ENCODE results near the gene CD200R1L. TPM values are rescaled to one million over a fixed set of nuclear protein-coding genes. Genes with fewer than 3 reads are reported as not detected.
A peak's percentile ranks its signal among the peaks of the same experiment; 100 is the strongest.

The CD200R1L gene
- total and polyA plus RNA-seq, 9 of the 15 experiments (the other 6 are each of a cell fraction or from before 2014, with no cell fraction given), result not detected

DNA sequence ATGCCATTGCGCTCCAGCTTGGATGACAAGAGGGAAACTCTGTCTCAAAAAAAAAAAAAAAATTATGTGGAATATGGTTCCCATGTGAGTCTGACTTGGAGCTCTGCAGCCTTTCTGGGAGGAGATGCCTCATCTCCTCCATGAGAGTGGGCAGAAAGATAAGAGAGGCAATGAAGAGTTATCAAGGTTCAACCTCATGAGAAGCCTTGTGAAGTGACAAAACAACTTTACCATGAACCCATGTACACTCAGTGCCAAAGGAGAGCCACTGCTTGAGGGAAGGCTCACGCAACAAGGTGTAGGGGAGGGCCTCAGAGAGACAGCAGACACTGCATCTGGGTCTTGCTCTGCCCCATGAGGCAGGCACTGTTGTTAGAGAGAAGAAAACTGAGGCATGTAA lies 75.7 kb downstream of the CD200R1L start:
- Histone ChIP-seq H4K20me1 (replicated peaks; ENCODE audit: control insufficient read depth, insufficient read depth, low read length) (no peaks in the 10 kb centered on the region), H3K79me2 (ENCODE audit: control insufficient read depth, insufficient read depth, low read length) (no peaks in the 10 kb centered on the region), H3K4me2 (ENCODE audit: insufficient read depth, low read length) (no peak overlapping the region), H3K9me3 (replicated peaks; ENCODE audit: control insufficient read depth, insufficient read depth, low read depth, low read length) (no peaks in the 10 kb centered on the region), H3K9ac (ENCODE audit: insufficient read depth in 1 of 2, low read depth in 2 of 2, low read length in 2 of 2) (peak overlapping the region in 1 of 2 experiments; percentile 35; a peak in 1 of 4 replicates), H3K9me1 (ENCODE audit: control insufficient read depth, insufficient read depth, low read length) (no peaks in the 10 kb centered on the region), H2AFZ (ENCODE audit: low read depth, low read length) (no peak overlapping the region), H3K4me3 (no peak overlapping the region), H3K36me3 (ENCODE audit: control insufficient read depth, insufficient read depth, low read length) (no peaks in the 10 kb centered on the region), H3K27me3 (ENCODE audit: control insufficient read depth in 2 of 2, insufficient read depth in 2 of 2, low read length in 2 of 2) (no peaks in the 10 kb centered on the region), H3K4me1 (replicated peaks in 1 of 2; ENCODE audit: control insufficient read depth in 2 of 2, insufficient read depth in 2 of 2, low read length in 2 of 2) (peaks cover 0 to 24% of the 10 kb centered on the region in 2 experiments; a peak in 3 of 5 replicates), H3K27ac (ENCODE audit: extremely low read depth, low read depth, low read length) (peak overlapping the region; percentile 51; the same call in 1 of the 3 replicates)
- intact Hi-C loops (cut with micrococcal nuclease), result no loop called here
- WGBS (ENCODE audit: insufficient coverage, low coverage, missing lambda C conversion rate), result 69% methylated on average over 2 of the region's 2 CpGs
- CTCF ChIA-PET (ENCODE audit: low intra/inter-chr PET ratio), result no interaction called here
- BruUV-seq (replicated peaks), result no TSS peak
- POLR2A ChIA-PET, result interaction anchor here (1.9 kb wide), 1 partner anchor 9 kb away, joined by 7 read pairs; no protein-coding TSS in a partner anchor
- in situ Hi-C loops (cut with MboI), result no loop called here
- FAIRE-seq (peak; percentile 29), DNase-seq (ENCODE audit: extremely low read depth in 1 of 4, low spot score in 3 of 4) (peak in 2 of 4 experiments; percentile 8 to 42), ATAC-seq (peak; percentile 57)
- TF ChIP-seq HDAC3 (IDR thresholded peaks at IDR 0.05; ENCODE audit: borderline replicate concordance, partially characterized antibody) (no peak), MCM2 (IDR thresholded peaks at IDR 0.05; ENCODE audit: low read depth) (no peak), HNRNPL (IDR thresholded peaks at IDR 0.05; ENCODE audit: low read depth, low read length) (no peak), ARID1B (IDR thresholded peaks at IDR 0.05) (peak; percentile 52), TAL1 (IDR thresholded peaks at IDR 0.05) (peak; percentile 35; the same call in 1 of the 2 replicates), SMC3 (conservative IDR thresholded peaks at IDR 0.05; ENCODE audit: insufficient read depth, low read depth, low read length) (no peak), ZNF444 (CRISPR knock-in tag; IDR thresholded peaks at IDR 0.05) (no peak), KDM2B (CRISPR knock-in tag; IDR thresholded peaks at IDR 0.05) (no peak), CBFA2T3 (IDR thresholded peaks at IDR 0.05) (peak; percentile 56), TCF3 (CRISPR knock-in tag; IDR thresholded peaks at IDR 0.05) (0 out of 2 replicates have a peak, but pooled peaks have one; percentile 44), EP300 (IDR thresholded peaks at IDR 0.05; ENCODE audit: low read length) (peak; percentile 38; the same call in 1 of the 2 replicates), CBFA2T2 (conservative IDR thresholded peaks at IDR 0.05) (peak; percentile 18; the same call in 1 of the 2 replicates)
- TF ChIP-seq, protein P1, sequence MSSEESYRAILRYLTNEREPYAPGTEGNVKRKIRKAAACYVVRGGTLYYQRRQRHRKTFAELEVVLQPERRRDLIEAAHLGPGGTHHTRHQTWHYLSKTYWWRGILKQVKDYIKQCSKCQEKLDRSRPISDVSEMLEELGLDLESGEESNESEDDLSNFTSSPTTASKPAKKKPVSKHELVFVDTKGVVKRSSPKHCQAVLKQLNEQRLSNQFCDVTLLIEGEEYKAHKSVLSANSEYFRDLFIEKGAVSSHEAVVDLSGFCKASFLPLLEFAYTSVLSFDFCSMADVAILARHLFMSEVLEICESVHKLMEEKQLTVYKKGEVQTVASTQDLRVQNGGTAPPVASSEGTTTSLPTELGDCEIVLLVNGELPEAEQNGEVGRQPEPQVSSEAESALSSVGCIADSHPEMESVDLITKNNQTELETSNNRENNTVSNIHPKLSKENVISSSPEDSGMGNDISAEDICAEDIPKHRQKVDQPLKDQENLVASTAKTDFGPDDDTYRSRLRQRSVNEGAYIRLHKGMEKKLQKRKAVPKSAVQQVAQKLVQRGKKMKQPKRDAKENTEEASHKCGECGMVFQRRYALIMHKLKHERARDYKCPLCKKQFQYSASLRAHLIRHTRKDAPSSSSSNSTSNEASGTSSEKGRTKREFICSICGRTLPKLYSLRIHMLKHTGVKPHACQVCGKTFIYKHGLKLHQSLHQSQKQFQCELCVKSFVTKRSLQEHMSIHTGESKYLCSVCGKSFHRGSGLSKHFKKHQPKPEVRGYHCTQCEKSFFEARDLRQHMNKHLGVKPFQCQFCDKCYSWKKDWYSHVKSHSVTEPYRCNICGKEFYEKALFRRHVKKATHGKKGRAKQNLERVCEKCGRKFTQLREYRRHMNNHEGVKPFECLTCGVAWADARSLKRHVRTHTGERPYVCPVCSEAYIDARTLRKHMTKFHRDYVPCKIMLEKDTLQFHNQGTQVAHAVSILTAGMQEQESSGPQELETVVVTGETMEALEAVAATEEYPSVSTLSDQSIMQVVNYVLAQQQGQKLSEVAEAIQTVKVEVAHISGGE (CRISPR knock-in tag; IDR thresholded peaks at IDR 0.05), result 0 out of 6 replicates have a peak, but pooled peaks of 1 of the 3 experiments have one; percentile 29
- TF ChIP-seq, protein P2, sequence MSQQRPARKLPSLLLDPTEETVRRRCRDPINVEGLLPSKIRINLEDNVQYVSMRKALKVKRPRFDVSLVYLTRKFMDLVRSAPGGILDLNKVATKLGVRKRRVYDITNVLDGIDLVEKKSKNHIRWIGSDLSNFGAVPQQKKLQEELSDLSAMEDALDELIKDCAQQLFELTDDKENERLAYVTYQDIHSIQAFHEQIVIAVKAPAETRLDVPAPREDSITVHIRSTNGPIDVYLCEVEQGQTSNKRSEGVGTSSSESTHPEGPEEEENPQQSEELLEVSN (IDR thresholded peaks at IDR 0.05; ENCODE audit: borderline replicate concordance in 1 of 2, extremely low read depth in 1 of 2, insufficient read depth in 1 of 2, insufficient read length in 1 of 2, low read depth in 1 of 2, low read length in 1 of 2, poor library complexity in 1 of 2, severe bottlenecking in 1 of 2), result no peak
- TF ChIP-seq, protein P3, sequence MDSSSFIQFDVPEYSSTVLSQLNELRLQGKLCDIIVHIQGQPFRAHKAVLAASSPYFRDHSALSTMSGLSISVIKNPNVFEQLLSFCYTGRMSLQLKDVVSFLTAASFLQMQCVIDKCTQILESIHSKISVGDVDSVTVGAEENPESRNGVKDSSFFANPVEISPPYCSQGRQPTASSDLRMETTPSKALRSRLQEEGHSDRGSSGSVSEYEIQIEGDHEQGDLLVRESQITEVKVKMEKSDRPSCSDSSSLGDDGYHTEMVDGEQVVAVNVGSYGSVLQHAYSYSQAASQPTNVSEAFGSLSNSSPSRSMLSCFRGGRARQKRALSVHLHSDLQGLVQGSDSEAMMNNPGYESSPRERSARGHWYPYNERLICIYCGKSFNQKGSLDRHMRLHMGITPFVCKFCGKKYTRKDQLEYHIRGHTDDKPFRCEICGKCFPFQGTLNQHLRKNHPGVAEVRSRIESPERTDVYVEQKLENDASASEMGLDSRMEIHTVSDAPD (CRISPR knock-in tag; IDR thresholded peaks at IDR 0.05), result no peak
